Activated CD8-positive, alpha-beta memory T cell treated with anti-CD3 and anti-CD28 coated beads, Interleukin-2, amount 50 U/mL, for 48 hours (primary cell): ENCODE results near the gene IFIT3.
"Not testable (repeated sequence)": the region's sequence is repeated elsewhere in the genome, so short reads cannot be mapped to it uniquely, and the experiment has no call there.

Experiments used
- DNase-seq: peaks from one replicate; pipeline ENCODE4 v3.0.0-alpha.2; 2020

Gene IFIT3

DNA sequence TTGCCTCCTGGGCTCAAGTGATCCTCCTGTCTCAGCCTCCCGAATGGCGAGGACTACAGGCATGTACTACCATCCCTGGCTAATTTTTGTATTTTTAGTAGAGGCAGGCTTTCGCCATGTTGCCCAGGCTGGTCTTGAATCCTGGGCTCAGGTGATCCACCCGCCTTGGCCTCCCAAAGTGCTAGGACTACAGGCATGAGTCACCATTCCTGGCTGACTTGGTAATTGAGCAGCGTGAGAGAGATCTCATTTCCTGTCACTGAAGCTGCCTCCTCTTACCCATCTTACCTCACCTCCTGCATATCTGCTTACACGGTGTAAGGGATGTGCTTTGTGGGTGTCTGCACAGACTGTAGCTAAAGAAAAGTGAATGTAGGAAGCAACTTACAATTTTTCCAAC, 9.7 kb downstream of the IFIT3 start:
- DNase-seq, result no peak

DNA sequence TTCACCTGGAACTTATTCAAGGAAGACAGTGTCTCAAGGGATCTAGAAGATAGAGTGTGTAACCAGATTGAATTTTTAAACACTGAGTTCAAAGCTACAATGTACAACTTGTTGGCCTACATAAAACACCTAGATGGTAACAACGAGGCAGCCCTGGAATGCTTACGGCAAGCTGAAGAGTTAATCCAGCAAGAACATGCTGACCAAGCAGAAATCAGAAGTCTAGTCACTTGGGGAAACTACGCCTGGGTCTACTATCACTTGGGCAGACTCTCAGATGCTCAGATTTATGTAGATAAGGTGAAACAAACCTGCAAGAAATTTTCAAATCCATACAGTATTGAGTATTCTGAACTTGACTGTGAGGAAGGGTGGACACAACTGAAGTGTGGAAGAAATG, 10.9 kb downstream of the IFIT3 start:
- DNase-seq, result no peak

DNA sequence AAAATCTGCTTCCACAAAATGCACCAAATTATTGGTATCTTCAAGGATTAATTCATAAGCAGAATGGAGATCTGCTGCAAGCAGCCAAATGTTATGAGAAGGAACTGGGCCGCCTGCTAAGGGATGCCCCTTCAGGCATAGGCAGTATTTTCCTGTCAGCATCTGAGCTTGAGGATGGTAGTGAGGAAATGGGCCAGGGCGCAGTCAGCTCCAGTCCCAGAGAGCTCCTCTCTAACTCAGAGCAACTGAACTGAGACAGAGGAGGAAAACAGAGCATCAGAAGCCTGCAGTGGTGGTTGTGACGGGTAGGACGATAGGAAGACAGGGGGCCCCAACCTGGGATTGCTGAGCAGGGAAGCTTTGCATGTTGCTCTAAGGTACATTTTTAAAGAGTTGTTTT, 12.1 kb downstream of the IFIT3 start:
- no peak for DNase-seq

DNA sequence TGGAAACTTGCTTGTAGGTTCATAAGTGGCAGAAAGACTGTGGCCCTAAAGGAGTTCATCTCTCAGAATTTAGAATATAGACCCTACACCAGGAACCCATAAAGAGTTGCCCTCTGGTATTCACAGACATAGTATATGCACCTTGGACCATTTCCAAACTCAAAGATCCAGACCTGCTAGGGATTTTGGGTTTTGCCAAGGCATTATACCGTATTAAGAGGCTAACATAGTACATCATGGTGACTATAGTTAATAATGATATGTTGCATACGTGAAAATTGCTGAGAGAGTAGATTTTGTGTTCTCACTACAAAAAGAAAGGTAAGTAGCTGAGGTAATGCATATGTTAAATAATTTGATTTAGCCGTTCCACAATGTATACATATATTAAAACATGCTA, 13.9 kb downstream of the IFIT3 start:
- no peak for DNase-seq

DNA sequence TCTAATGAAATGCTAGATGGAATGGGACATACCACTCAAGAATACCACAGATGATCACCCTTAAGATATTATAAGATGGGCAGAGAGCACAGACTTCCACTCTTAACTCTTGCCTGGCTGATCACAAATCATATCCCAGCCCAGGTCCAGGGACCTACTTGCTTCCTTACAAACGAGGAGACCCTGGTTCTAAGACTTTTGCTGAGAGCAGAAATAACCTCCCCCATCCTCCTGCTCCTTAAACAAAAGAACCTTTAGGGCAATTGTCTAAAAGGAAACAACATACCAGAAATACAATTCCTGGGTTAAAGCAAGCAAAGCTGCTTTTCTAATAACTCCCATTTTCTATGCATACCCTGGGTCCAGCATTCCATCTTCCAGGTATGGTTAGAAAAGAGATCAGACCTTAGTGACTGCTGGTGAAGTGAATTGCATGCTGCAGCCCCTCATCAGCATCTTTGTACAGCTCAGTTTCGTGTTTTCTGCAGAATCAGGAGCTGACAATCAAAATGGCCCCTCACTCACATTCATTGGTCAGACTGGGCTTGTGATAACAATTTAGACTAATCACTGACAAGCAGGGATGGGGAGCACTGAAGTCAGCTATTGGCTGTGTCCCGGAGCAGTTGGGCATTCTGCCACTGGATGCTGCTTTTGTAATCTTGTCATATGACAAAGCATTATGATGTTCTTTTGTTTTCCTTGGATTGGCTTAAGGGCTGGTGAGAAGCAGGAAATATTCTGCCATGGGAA, 14.6 kb downstream of the IFIT3 start:
- no peak for DNase-seq

DNA sequence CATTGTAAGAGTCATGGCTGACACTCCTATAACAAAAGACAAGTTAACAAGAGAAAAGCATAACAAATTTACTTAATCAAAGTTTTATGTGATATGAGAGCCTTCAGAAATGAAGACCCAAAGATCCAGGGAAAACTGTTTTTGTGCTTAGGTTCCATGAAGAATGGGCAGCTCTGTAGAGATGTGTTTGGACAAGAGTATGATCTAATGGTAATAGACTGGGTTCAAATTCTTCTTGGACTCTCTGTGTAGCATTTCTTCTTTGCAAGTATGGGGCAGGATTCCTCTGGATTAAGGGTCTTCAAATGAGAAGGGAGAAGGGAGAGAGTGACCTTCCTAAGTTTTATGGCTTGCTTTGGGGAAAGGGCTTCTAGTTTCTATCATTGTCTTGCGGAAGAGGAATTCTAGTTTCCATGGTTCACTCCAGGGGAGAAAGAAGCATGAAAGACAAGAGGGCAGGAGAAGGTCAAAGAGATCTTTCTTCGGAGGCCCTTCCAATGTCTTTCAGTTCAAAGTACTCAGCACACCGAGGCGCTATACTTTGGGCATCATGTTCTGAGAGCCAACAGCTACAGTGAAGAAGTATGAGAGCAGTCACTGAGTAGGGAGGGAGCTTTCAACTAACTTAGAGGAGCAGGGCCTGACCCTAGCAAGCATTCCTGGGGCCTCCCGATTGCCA, 15.4 kb downstream of the IFIT3 start:
- no peak for DNase-seq

DNA sequence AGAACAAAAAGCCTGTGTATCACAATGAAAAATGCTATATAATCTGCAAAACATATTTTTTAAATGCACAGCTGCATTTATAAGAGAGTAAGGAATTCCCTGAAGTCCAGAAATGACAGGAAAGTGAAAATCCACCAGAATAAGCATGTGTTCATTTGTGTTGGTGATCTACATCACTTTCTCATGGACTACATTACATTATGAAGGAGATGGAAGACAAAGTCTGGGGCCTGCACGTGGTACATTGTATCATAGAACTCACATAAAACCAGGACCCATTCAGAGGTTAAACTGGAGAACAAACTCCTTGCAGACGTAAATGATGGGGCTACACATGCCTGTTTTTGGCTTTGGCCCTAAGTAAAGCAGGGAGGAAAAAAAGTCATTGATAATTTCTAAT, 16.4 kb downstream of the IFIT3 start:
- DNase-seq, result no peak

DNA sequence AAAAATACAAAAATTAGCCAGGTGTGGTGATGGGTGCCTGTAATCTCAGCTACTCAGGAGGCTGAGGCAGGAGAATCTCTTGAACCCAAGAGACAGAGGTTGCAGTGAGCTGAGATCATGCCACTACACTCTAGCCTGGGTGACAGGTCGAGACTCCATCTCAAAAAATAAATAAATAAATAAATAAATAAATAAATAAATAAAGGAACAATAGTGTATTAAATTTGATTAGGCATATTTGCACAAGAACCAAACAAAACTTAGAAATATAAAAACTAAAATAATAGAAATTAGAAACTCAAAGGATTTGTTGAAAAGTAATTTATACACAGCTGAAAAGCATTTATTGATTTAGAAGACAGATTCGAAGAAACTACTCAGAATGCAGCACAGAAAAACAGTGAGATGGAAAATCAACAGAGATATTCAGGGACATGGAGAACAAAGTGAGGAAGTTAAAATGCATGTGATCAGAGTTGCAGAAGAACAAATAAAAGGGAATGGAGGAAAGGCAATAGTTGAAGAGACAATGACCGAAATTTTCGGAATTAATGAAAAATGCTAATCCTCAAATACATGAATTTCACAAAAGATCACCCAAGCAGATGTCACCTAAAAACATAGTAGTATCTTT, 17.7 kb downstream of the IFIT3 start:
- DNase-seq, result no peak

DNA sequence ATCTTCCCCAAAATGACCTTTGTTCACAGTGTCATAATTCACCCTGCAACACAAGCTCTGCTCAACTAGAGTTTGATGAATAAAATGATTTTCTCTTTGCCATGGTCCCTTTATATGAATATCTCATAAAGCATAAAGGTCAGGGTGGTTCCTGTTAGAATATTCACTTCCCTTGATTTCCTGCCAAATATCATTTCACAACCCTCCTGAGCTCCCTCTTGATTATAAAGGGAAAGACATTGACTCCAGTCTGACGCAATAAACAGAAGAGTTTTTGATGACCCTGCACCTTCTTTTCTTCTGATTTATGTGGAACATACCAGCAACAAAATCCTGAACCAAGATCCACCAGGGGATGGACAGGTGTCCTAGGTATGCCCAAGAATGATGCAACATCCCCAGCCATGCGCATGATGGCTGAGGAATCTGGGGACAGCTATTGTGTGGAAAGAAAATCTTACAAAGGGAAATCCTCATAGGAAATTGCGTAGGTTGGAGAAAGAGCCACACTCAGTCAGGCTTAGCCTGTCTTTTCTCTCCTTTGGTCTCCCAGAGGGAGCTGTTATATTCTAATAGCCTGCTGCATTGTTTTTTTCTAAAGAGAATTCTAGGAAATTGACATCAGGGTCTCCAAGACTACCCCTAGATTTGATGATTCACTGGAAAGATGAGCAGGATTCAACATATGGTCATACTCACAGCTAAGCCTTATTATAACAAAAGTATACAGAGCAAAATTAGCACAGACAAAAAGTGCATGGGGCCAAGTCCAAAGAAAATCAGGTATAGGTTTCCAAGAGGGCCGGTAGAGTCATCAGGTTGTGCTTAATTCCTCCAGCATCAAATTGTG, 18.8 kb downstream of the IFIT3 start:
- no peak for DNase-seq

DNA sequence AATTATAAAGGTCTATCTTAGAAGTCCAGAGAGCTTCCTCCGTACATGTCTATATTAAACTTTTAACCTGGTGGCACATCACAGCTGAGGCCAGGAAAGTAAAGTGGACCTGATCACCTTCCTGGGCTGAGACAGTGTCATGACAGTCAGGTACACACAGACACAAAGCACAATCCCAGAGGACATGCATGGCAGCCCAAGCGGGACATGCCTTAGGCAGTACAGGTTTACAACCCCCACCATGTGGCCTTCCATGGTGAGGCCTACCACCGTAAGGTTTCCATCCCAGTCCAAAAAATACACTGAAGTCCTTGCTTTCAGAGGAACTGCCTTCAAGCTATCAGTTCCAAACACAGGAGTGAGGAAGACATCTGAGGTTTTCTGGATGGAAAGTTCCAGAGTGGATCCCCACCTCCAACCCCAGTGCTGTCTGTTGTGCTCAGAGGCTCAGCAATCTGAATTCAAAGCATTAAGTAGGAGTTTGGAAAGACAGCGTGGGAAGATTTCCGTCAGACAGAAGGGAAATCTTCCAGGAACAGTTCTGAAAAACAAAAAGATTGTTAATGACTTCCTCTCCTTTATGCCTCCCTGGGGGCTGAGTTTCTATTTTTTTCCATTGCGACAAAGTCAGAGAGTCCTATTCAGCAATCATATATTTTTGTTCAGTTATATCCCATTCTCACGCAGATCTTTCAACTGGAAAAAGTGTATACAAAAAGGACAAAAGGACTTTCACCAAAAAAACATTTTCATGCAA, 20.1 kb downstream of the IFIT3 start:
- DNase-seq, result no peak

DNA sequence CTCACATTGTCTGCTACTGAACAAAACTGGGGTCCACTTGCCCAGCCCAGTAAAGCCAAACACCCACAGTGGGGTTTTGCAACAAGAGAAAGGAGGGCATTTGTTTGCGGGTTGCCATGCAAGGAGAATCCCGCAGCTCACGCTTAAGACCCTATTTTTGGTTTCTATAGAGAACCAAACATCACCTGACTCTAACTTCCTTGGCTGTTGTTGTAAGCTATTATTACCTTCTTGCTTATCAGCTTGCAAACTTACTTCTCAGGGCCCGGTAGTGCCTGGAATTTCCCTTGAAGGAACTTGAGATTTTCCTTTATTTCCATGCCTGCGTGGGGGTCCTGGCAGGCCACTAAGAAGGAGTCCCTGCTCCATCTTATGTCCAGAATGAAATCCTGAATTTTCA, 20.7 kb downstream of the IFIT3 start:
- no peak for DNase-seq

DNA sequence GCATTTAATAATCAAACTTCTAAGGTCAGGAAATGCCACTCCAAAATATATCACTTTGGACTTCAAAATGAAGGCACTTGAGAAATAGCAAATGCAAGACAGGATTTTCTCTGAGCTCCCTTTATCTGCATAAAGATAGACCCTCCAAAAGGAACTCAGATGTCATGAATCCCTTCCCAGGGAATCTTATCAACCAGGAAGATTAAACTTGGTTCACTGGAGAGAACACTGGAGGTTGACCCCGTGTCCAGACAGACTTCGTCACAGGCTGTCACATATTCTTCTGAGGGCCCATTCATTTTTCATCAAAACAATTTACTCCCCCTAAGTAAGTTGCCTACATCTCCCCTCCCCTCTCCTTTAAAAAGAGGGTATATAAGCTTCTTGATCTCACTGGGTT, 21.2 kb downstream of the IFIT3 start:
- DNase-seq, result no peak

DNA sequence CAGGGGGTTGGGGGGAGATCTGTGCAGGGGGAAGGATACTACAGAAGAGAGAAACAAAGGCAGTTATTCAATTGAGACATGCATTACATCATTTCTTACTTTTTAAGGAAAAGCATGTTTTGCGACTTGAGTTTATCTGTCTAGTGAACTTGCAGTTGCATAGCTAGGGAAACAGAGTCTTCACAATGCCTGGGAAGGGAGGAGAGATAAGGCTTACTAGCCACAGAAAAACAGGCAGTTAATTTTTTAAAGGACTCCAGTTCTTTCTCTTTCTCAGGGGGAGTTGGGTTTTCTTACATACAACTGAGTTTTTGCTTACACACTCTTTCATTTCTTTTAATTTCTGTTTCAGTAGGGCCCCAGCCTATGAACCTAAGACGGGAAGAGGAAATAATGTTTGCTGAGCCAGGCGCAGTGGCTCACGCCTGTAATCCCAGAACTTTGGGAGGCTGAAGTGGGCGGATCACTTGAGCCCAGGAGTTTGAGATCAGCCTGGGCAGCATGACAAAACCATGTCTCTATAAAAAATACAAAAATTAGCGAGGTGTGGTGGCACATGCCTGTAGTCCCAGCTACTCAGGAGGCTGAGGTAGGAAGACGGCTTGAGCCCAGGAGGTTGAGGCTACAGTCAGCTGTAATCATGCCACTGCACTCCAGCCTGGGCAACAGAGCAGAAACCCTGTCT, 23.0 kb downstream of the IFIT3 start:
- not testable (repeated sequence) for DNase-seq

DNA sequence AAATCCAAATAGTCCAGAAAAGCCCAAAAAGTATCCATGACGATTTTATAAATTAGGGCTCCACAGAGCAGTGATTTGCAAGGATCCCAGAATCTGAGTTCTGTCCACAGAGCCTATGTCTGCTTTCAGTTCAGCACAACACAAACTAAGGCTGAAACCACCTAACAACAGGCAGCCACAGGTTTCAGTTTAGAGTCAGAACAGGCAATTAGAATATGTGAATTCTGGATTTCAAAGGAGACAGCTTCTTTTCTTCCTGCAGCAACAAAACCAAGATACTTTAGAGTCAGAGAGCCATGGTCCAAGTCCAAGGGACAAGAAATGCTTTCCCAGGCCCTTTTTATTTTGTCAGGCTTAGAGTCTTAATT, 23.6 kb downstream of the IFIT3 start:
- DNase-seq, result no peak

DNA sequence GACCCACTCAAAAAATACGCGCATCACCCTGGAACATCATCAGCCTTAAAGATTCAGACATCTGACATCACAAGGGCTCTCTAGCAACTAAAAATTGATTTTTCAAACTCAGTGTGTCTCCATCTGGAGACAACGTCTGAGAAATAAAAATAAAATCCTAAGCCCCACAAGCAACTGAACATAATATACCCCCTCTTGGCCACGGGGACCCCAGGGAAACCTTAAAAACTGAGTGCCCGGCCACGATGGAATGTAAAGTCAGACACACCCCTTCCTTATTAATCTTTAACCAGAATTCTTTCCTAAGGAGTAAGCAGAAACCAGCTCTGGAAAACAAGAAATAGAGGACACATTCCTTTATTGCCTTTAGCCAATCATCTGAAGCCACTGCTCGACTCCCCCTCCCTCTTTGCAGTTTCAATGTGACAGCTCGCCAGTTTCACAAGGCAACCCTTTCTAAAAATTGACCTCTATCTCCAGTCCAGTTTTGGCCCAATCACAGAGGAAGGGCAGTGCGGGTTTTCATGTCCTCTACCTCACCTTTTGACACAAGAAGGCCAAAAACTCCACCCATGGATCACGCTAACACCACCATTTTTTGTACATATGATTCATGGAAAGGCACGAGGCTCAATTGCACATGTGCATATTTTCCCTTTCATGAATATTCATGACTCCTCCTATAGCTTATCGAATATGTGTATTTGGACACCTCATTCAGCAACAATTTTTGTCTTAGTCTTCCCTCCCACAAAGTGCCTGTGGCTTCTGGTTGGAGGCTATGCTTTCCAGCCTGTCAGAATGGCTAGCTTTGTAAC, 24.2 kb downstream of the IFIT3 start:
- no peak for DNase-seq

DNA sequence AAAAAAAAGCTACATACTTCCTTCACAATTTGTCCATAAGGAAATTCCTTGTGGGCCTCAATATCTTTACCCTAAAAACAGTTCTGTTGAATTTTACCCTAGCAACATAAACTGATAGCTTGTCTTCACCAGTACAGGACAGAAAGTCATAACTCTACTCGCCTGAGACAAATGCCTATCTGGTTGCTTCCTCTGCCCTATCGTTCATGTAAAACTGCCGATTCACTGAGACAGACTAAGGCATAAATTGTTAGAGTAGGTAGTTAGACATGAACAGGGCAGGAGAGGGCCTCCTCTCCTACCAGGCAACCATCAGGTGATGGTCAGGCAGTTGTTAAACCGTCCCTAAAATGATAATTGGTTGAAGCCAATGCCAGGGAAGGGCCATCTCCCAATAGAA, 25.0 kb downstream of the IFIT3 start:
- DNase-seq, result no peak

DNA sequence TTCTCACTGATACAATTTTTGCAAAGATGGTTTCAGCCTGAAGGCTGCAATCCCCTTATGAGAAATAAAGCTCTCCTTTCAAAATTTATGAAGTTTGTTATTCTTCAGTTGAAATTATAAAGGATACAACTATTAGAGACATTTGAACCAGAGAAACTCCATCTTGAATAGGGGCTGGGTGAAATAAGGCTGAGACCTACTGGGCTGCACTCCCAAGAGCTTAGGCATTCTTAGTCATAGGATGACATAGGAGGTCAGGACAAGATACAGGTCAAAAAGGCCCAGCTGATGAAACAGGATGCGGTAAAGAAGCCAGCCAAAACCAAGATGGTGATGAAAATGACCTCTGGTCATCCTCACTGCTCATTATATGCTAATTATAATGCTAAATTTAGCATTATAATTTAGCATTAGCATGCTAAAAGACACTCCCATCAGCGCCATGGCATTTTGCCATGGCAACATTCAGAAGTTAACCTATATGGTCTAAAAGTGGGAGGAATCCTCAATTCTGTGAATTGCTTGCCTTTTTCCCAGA, 27.7 kb downstream of the IFIT3 start:
- DNase-seq, result no peak

DNA sequence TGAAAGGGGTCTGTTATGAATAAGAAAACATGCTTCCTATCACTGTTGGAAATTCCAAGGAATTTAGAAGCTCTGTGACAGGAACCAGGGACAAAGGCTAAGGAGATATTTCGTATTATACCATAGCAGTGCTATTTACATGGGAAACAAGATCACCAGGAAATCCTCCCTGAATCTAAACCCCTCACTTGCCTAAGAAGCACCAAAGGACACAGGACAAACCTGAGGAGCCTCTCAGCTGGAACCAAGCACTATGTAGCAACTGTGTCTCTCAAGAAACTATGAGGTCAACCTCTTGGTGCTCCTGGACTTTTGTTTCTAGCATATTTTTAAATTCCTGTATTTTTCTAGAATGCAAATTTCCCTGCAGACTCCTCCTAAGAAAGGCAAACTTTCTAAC, 29.3 kb downstream of the IFIT3 start:
- no peak for DNase-seq

DNA sequence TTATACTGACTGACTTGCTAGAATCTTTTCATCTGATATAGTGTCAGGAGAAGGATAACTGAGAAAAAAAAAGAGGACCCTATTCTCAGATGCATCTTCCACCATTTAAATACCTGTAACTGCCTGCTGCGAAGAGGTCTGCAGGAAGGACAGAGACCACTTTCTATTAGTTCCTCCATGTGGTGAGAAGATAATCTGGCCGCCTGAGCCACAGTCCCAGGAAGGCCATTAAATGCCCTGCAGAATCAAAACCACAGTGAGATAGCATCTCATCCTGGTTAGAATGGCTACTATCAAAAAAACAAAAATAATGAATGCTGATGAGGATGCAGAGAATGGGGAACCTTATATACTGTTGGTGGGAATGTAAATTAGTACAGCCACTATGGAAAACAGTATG, 30.2 kb downstream of the IFIT3 start:
- no peak for DNase-seq

DNA sequence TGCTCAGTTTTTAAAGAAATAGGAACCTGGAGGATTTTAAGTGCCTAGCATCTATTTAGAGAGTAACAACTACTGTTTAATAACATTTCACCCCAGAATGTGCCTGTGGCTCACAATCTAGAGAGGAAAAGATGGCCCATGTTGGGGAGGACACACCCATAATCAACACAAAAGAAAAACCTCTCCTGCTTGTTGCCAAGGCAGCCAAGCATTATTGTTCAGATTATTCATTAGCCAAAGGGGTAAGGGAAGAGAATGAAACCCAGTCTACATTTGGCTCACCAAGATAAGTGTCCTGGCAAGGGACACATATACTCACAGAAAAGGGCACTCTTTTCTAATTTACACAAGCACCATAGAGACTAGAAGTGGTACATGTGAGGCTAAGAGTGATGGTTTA, 32.4 kb downstream of the IFIT3 start:
- DNase-seq, result no peak

DNA sequence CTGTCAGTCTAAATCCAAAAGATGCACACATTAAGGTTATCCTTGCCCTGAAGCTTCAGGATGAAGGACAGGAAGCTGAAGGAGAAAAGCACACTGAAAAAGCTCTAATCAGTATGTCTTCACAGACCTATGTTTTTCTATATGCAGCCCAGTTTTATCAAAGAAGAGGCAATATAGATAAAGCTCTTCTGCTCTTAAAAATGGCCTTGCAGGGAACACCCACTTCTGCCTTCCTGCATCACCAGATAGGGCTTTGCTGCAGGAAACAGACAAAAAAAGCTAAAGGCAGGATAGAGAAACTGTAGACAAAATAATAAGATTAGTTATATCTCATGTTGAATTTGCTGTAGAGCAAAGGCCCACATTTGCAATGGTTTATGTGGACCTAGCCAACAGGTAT, 35.1 kb downstream of the IFIT3 start:
- no peak for DNase-seq
